Activated B cell treated with CpG ODN at 0.5 μM for 24 hours (primary cell): Measurements from ENCODE around the gene SEMA5B. TPM values are rescaled to one million over a fixed set of nuclear protein-coding genes. Genes with fewer than 3 reads are reported as not detected.

ENCODE experiments used
- ATAC-seq: fragments of 200-7000 bp; cut with Tn5 transposase; one replicate; pipeline ENCODE4 v1.10.0; 2021; ENCODE audit warnings: low read depth, mild to moderate bottlenecking, moderate library complexity
- CTCF ChIA-PET: fragments of 350-600 bp; sonication (Branson Sonifier 250); formaldehyde crosslinking; loops from one replicate; lab custom pipeline; 2021; ENCODE audit warnings: antibody characterized with exemption; lab: Charles Lee
- POLR2A ChIA-PET: fragments of 350-600 bp; sonication (Branson Sonifier 250); formaldehyde crosslinking; loops from one replicate; lab custom pipeline; 2021; ENCODE audit warnings: antibody characterized with exemption; lab: Charles Lee
- DNase-seq: peaks from one replicate; pipeline ENCODE4 v3.0.0; 2022
- H3K27ac Mint-ChIP-seq: one replicate; pipeline ENCODE4 v1.8.0; 2020; ENCODE audit warnings: mixed read lengths
- H3K27me3 Mint-ChIP-seq: one replicate; pipeline ENCODE4 v1.8.0; 2021; ENCODE audit warnings: mixed read lengths
- H3K36me3 Mint-ChIP-seq: one replicate; pipeline ENCODE4 v1.8.0; 2021; ENCODE audit warnings: low read depth, mixed read lengths
- H3K4me1 Mint-ChIP-seq: one replicate; pipeline ENCODE4 v1.8.0; 2021; ENCODE audit warnings: mixed read lengths
- H3K4me3 Mint-ChIP-seq: one replicate; pipeline ENCODE4 v1.8.0; 2020; ENCODE audit warnings: mild to moderate bottlenecking, mixed read lengths
- H3K9me3 Mint-ChIP-seq: one replicate; pipeline ENCODE4 v1.8.0; 2020; ENCODE audit warnings: mixed read lengths
- intact Hi-C: fragments of 100-400 bp; cut with micrococcal nuclease; formaldehyde crosslinking; loops from one replicate; pipeline ENCODE4 v1.15.1; 2024
- total RNA-seq: library from RNA; stranded (reverse); gene quantifications from 2 replicates; pipeline ENCODE4 v1.2.3, GENCODE V29; 2022
- TF ChIP-seq, protein P1 (sequence below): fragments of 200-600 bp; IDR thresholded peaks from one replicate; pipeline ENCODE4 v1.8.0; 2022; ENCODE audit warnings: antibody characterized with exemption, mild to moderate bottlenecking

Gene SEMA5B
- total RNA-seq, 1 donor from 2014 or later: 1.6 TPM

DNA sequence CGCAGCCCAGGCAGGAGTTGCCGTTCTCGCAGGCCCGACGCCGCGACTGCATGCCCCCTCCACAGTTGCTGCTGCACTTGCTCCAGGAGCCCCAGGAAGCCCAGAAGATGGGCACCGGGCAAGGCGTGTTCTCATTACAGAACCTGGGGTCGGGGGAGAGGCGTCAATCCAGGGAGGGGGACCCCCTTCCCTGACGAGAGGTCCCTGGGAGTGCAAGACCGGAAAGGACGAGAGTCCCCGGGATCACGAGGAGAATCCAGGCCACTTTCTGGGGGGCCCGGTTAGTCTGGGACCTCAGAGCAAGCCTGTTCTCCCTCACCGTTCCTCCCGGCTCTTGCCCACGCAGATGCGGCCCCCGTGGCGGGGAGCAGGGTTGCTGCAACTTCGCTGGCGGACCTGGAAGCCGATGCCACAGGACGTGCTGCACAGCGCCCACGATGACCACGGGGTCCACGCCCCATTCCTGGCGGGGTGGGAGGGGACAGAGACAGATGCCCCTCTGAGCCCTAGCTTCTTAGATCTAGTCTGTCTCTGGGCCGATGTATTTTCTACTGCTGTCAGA, 113.9 kb downstream of the SEMA5B start:
- intact Hi-C loops: no loop called here
- DNase-seq (no peak), ATAC-seq (no peak)
- H3K36me3 Mint-ChIP-seq: no peaks in the 10 kb centered on the region
- POLR2A ChIA-PET: no interaction called here
- peaks cover 14% of the 10 kb centered on the region for H3K27me3 Mint-ChIP-seq
- peaks cover 15% of the 10 kb centered on the region for H3K4me1 Mint-ChIP-seq
- no peak overlapping the region for H3K4me3 Mint-ChIP-seq
- CTCF ChIA-PET: no interaction called here
- no peaks in the 10 kb centered on the region for H3K9me3 Mint-ChIP-seq
- TF ChIP-seq, protein P1, sequence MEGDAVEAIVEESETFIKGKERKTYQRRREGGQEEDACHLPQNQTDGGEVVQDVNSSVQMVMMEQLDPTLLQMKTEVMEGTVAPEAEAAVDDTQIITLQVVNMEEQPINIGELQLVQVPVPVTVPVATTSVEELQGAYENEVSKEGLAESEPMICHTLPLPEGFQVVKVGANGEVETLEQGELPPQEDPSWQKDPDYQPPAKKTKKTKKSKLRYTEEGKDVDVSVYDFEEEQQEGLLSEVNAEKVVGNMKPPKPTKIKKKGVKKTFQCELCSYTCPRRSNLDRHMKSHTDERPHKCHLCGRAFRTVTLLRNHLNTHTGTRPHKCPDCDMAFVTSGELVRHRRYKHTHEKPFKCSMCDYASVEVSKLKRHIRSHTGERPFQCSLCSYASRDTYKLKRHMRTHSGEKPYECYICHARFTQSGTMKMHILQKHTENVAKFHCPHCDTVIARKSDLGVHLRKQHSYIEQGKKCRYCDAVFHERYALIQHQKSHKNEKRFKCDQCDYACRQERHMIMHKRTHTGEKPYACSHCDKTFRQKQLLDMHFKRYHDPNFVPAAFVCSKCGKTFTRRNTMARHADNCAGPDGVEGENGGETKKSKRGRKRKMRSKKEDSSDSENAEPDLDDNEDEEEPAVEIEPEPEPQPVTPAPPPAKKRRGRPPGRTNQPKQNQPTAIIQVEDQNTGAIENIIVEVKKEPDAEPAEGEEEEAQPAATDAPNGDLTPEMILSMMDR: no peak
- no peak overlapping the region for H3K27ac Mint-ChIP-seq

DNA sequence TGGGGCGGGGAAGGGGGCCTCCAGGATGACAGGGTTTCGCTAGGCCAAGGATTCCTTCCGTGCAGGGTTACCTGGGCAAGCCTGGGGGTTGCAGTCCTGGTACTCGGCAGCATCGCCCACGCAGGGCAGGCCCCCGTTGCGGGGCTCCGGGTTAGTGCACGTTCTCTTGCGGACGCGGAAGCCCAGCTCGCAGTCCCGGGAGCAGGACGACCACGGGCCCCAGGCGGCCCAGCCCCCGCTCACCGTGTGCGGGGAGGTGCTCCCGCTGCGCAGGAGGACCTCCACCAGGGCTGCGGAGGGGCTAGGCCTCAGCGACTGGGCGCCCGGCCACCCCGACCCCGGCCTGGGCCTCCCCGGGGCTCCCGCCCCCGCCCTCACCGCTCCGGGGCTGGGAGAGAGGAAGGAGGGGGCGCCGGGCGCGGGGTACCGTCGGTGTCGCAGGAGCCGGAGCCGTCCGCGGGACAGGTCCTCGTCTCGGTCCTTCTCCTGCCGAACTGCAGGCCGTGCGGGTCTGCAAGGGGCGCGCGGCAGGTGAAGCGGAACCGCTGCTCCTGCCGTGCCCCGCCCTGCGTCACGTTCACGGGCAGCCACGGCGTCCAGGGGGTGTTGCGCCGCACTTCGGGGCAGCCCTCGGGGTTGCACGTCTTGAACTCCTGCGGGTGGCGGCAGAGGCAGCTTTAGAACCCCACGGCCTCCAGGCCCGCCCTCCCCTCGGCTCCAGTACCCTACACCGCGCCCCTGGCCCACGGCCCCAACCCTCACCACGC, 114.6 kb downstream of the SEMA5B start:
- POLR2A ChIA-PET: no interaction called here
- Mint-ChIP-seq H3K27me3 (peaks cover 14% of the 10 kb centered on the region), H3K4me1 (peaks cover 15% of the 10 kb centered on the region), H3K9me3 (no peaks in the 10 kb centered on the region), H3K27ac (no peak overlapping the region), H3K4me3 (no peak overlapping the region), H3K36me3 (no peaks in the 10 kb centered on the region)
- intact Hi-C loops: no loop called here
- no peak for ATAC-seq
- DNase-seq: no peak
- TF ChIP-seq, protein P1: no peak
- CTCF ChIA-PET: no interaction called here

DNA sequence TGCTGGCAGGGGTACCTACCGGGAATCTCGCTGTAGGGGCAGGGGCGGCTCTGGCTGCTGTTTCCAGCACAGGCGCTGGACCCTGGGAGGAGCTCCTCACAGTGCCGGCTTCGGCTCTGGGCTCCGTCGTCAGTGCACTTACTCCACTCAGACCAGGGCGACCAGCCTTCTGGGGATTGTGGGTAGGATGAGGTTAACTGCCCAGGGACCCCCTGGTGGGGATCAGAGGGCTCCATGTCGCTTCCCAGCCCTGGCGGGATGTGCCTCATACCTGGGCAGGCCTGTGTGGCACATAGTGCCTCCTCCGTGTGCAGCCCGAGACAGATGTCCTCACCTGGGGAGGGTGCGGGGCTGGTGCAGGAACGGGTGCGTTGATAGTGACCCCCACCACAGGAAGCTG, 115.7 kb downstream of the SEMA5B start:
- Mint-ChIP-seq H3K9me3 (no peaks in the 10 kb centered on the region), H3K4me3 (no peak overlapping the region), H3K27ac (no peak overlapping the region), H3K27me3 (peaks cover 14% of the 10 kb centered on the region), H3K36me3 (no peaks in the 10 kb centered on the region), H3K4me1 (peaks cover 14% of the 10 kb centered on the region)
- ChIA-PET CTCF (no interaction called here), POLR2A (no interaction called here)
- TF ChIP-seq, protein P1: no peak
- intact Hi-C loops: no loop called here
- no peak for DNase-seq
- no peak for ATAC-seq

DNA sequence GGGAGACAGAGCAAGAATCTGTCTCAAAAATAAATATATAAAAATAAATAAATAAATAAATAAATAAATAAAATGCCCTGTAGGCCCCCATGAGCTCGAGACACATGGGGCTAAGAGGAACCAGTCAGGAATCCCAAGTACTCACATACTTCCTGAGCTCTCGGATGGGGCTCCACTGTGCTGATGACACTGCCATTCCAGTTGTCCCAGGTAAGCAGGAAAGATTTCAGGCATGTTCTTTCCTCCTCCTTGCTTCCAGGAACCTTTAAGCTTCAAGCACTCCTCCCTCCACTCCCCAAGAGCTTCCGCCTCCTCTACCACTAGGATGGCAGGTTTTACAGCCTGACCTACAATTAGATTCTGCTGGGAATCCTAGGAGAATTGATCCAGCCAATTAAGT, 119.3 kb downstream of the SEMA5B start:
- Mint-ChIP-seq H3K4me1 (no peaks in the 10 kb centered on the region), H3K27ac (no peak overlapping the region), H3K36me3 (no peaks in the 10 kb centered on the region), H3K9me3 (peaks cover 11% of the 10 kb centered on the region), H3K4me3 (no peak overlapping the region), H3K27me3 (peaks cover 16% of the 10 kb centered on the region)
- DNase-seq (no peak), ATAC-seq (no peak)
- TF ChIP-seq, protein P1: no peak
- ChIA-PET CTCF (no interaction called here), POLR2A (no interaction called here)
- intact Hi-C loops: no loop called here

DNA sequence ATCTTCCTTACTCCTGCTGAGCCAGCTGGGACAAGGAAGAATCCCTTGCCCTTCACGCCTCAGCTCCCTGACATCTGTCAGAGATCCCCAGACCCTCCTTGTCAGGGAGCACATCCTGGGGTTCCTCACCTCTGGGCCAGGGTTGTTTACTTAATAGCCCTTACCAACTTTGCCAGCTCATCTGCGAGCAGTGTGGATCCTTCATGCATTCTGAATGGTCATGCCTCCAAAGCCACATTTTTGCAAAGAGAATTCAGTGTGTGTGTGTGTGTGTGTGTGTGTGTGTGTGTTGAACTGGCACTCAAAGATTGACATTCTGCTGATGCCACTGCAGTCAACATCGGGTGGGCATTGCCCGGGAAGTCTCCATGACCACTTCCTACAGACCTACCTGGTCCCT, 120.1 kb downstream of the SEMA5B start:
- Mint-ChIP-seq H3K4me3 (no peak overlapping the region), H3K27me3 (peaks cover 15% of the 10 kb centered on the region), H3K9me3 (peaks cover 11% of the 10 kb centered on the region), H3K36me3 (no peaks in the 10 kb centered on the region), H3K27ac (no peak overlapping the region), H3K4me1 (no peaks in the 10 kb centered on the region)
- ATAC-seq (no peak), DNase-seq (no peak)
- ChIA-PET POLR2A (no interaction called here), CTCF (no interaction called here)
- intact Hi-C loops: no loop called here
- TF ChIP-seq, protein P1: no peak
